Hepatocyte (in vitro differentiated cells): ENCODE results near the gene ATAT1.

Experiments
- CTCF ChIP-seq: fragments of 200-600 bp; sonication (generic); IDR thresholded peaks from 2 replicates; pipeline ENCODE4 v1.5.1; 2016; ENCODE audit warnings: antibody characterized with exemption, mild to moderate bottlenecking; ENCODE audit not compliant: poor library complexity
- EZH2phosphoT487 ChIP-seq: fragments of 200-600 bp; sonication (generic); IDR thresholded peaks from one replicate; pipeline ENCODE4 v1.6.1; 2018; ENCODE audit warnings: antibody characterized with exemption, mild to moderate bottlenecking, low read depth, moderate library complexity; ENCODE audit not compliant: unreplicated experiment, severe bottlenecking

- TF ChIP-seq CTCF (no peak), EZH2phosphoT487 (no peak)
Observed at GRCh38 chr6:30686009-30686907, 59.6 kb downstream of the ATAT1 start, which contains the start of gene PPP1R18.
